ENCODE results near the gene TMEM170B.

- TF ChIP-seq ARNTL (CRISPR knock-in tag; IDR thresholded peaks at IDR 0.05; ENCODE audit: borderline replicate concordance, low read depth) (no peak), SNAI2 (CRISPR knock-in tag; IDR thresholded peaks at IDR 0.05) (no peak), ZFP30 (CRISPR knock-in tag; IDR thresholded peaks at IDR 0.05) (no peak)
Observed at GRCh38 chr6:11631008-11631407, 93.5 kb downstream of the TMEM170B start.
